ENCODE results near the gene ZNF850. TPM values are rescaled to one million over a fixed set of nuclear protein-coding genes. Genes with fewer than 3 reads are reported as not detected.
"Not testable (repeated sequence)": the region's sequence is repeated elsewhere in the genome, so short reads cannot be mapped to it uniquely, and the experiment has no call there.

The ZNF850 gene
- under 1 TPM; 0.31 to 0.45 (median 0.37) TPM for polyA plus RNA-seq

DNA sequence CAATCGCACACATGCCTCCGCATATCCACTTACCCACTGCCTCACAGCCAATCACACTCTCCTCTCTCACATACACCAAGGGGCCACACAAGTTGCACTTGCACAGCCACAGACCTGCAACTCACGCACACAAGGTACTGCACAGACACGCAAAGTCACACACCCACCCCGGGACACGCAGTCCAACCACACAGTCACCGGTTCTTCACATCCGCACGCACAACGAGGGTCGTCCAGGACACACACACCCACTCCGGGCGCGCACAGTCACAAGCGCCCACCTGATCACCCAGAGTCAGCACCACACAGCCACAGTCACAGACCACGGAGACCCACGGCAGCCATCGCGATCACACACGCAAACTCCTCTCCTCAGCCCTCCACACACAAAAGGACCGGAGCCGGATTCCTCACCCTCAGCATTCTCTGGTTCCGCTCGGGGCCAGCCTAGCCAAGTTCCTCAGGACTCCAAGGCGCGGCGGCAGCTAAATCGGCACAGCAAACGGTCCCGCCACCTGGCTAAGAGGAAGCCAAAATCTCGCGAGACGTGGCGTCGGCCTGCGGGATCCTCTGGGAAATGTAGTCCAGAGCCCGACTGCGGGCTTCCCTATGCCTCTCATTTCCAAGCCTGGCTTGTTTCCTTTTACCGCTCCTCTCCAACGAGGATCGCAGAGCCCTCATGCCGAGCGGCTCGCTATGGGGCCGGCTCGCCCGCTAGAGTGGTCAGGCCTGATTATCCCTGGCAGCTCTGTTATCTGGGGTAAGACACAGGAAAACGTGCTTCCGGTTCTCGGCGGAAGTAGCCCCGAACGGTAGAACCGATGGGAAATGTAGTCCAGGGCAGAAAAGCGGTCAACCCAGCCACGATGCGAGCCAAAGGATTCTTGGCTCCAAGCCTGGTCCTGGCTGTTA, at the start of gene ZNF850:
TSS of gene ZNF850 (minus strand) at position 497 of the 912 bp plus-strand sequence. CDS start 10,201 bp downstream, outside the sequence.
- H3K27ac ChIP-seq (ENCODE audit: low read depth, low read length): no peak within 1 kb of the TSS
- WGBS, 3 donors: 0% methylated on average over 57 of the region's 57 CpGs

GRCh38 chr19:36821758-36822157, 49.2 kb upstream of the ZNF850 start:
- 98 to 99% (median 99%) methylated on average over 5 of the region's 5 CpGs for WGBS, 3 donors
- no peak overlapping the region for H3K27ac ChIP-seq (ENCODE audit: low read depth, low read length)

DNA sequence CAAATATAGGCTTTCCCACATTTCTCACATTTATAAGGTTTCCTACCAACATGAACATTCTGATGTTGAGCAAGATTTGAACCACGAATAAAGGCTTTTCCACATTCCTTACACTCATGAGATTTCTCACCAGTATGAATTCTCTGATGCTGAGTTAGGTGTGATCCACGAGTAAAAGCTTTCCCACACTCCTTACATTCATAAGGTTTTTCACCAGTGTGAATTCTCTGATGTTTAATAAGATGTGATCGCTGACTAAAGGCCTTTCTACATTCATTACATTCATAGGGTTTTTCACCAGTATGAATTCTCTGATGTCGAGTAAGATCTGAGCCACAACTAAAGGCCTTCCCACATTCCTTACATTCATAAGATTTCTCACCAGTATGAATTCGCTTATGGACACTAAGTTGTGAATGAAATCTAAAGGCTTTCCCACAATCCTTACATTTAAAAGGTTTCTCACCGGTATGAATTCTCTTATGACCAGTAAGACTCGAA, 46.6 kb upstream of the ZNF850 start:
- WGBS, 3 donors: 97 to 98% (median 97%) methylated on average over 7 of the region's 7 CpGs
- H3K27ac ChIP-seq (ENCODE audit: low read depth, low read length): no peak overlapping the region

DNA sequence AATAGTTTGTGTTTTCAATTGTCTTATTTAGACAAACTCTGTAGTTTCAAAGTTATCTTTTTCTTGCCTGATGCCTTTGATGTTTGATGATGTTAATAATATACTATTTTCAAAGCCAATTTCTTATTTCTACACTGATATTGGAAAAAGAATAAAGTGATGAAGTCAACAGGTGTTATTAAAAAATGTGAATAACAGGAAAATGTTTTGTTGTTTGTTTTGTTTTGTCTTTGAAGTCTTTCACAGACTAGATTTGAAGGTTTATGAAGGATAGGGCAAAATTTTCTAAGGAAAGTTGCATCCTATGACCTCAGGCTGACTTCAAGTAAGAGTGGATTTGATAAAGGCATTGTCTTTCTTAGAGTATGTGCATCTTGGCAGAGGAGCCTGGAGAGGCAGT, 34.4 kb upstream of the ZNF850 start:
- no peak overlapping the region for H3K27ac ChIP-seq (ENCODE audit: low read depth, low read length)

DNA sequence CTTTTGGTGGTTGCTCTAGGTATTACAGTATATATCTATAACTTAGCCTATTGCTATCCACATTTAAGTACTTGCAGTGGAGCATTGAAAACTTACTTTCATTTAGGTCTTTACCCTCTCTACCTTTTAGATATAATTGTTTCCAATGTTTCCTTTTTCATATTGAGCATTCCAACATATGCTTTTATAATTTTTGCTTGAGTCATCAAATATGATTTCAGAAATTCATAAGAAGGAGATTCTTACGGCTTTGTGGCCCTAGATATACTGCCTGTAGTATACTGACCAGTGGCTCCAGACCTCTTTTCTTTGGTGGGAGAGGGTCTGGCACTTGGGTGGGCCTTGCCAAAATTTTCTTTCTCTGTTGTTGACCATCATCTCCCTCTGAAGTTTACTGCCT, 32.8 kb upstream of the ZNF850 start:
- no peak overlapping the region for H3K27ac ChIP-seq (ENCODE audit: low read depth, low read length)
- WGBS, 3 donors: 91 to 97% (median 96%) methylated on average over 1 of the region's 1 CpG

- H3K27ac ChIP-seq (ENCODE audit: low read depth, low read length): no peak overlapping the region
- 0 to 3% (median 1%) methylated on average over 9 of the region's 9 CpGs for WGBS, 3 donors
Measured at GRCh38 chr19:36797786-36798108, 25.1 kb upstream of the ZNF850 start.

GRCh38 chr19:36796714-36796992, 24.0 kb upstream of the ZNF850 start:
- 11 to 14% (median 13%) methylated on average over 19 of the region's 19 CpGs for WGBS, 3 donors
- no peak overlapping the region for H3K27ac ChIP-seq (ENCODE audit: low read depth, low read length)

DNA sequence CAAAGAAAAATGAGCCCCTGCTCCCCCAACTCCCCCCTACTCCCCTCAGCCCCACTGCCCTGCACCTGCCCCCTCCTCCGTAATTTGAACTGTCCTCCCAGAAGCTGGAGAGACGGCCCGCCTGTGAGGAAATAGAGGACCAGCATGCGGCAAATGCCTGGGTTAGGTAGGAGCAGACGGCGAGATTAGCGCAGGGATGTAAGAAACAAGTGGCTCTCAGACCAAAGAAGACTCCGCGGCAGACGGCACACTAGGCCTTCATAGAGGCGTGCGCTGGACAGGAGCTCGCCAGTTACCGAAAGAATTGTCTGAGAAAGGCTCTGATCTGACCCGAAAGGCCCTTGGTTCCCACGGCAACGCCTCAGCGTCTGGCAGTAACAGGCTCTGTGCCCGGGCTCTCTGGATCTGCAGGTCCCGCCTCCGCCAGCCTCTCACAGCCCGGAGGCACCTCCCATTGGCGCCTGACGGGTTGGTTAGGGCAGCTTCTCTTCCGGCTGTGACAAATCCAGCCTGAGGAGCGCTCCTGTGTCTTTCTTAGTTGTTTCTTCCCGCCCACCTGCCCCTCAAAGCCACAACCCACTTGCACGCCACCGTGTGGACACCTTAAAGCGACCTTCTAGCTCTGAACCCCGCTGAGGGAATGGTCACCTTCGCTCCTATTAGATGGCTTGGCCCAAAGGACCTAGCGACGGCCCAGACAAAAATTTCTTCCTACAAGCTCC, 19.0 kb upstream of the ZNF850 start:
- WGBS, 3 donors: 3 to 9% (median 8%) methylated on average over 28 to 32 of the region's 34 CpGs
- H3K27ac ChIP-seq (ENCODE audit: low read depth, low read length): not testable (repeated sequence)

DNA sequence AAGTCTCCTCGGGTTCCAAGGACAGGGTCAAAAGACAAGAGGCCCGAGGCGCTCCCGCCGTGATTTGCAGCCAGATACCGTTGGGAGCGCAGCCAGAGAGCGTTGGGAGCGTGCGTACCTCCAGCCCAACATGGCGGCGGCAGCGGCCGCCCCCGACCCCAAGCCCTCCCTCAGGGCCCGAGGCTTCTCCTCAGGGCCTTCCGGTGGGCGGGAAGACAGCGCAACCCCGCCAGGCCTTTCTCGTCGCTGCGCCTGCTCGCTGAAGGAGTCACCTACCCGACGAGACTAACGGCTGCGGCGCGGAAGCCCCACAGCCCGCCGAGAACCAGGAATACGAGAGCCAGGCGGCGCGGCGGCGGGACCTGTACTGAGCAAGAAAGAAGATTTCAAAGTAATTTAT, 3.2 kb upstream of the ZNF850 start:
- H3K27ac ChIP-seq (ENCODE audit: low read depth, low read length): no peak overlapping the region
- WGBS, 3 donors: 8 to 44% (median 36%) methylated on average over 34 to 38 of the region's 38 CpGs

DNA sequence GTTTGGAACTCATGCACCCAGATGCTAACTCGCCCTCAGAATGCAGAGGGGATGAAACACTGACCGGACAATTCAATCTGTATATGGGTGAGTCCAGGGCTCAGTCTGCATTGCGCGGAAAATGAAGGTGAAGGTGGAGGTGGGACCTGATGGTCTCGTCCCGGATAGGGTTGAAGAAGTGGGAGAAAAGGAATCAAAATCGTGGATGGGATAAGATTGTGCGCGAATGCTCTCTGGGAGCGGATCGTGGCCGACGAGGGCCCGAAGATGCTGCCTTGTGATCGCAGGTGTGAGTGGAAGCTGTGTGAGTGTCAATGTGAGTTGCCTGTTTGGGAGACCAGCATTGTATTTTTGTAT, 594 bp upstream of the ZNF850 start:
- H3K27ac ChIP-seq (ENCODE audit: low read depth, low read length): no peak overlapping the region
- 2 to 6% (median 4%) methylated on average over 15 of the region's 15 CpGs for WGBS, 3 donors

- no peak overlapping the region for H3K27ac ChIP-seq (ENCODE audit: low read depth, low read length)
- WGBS, 3 donors: 2% methylated on average over 29 of the region's 29 CpGs
Measured at GRCh38 chr19:36771261-36772231, 1.1 kb downstream of the ZNF850 start.

DNA sequence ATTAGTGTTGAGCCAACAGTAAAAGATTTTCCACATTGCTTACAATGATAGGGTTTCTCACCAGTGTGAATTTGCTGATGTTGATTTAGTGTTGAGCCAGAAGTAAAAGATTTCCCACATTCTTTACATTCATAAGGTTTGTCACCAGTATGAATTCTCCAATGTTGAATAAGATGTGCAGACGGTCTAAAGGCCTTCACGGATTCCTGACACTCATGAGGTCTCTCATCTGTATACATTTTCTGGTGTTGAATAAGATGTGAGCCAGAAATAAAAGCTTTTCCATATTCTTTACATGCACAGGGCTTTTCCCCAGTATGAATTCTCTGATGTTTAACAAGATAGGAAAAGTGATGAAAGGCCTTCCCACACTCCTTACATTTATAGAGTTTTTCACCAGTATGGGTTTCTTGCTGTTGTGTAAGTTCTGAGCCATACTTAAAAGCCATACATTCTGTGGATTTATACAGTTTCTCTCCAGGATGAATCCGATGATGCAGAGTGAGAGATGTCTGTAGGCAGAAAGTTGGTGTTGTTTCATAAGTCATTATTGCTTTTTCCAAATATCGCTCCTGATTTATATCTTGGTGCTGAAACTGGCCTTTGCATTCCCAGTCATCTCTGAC, 22.4 kb downstream of the ZNF850 start:
- no peak overlapping the region for H3K27ac ChIP-seq (ENCODE audit: low read depth, low read length)
- WGBS, 3 donors: 96 to 99% (median 98%) methylated on average over 4 of the region's 4 CpGs

- H3K27ac ChIP-seq (ENCODE audit: low read depth, low read length): not testable (repeated sequence)
- WGBS, 3 donors: 97 to 98% (median 98%) methylated on average over 8 of the region's 8 CpGs
Measured at GRCh38 chr19:36749613-36750012, 23.0 kb downstream of the ZNF850 start.

GRCh38 chr19:36748431-36749275, 24.0 kb downstream of the ZNF850 start:
- H3K27ac ChIP-seq (ENCODE audit: low read depth, low read length): no peak overlapping the region
- WGBS, 3 donors: 97 to 99% (median 97%) methylated on average over 10 of the region's 10 CpGs

GRCh38 chr19:36747750-36748149, 24.9 kb downstream of the ZNF850 start:
- H3K27ac ChIP-seq (ENCODE audit: low read depth, low read length): no peak overlapping the region
- WGBS, 3 donors: 98% methylated on average over 10 of the region's 10 CpGs

DNA sequence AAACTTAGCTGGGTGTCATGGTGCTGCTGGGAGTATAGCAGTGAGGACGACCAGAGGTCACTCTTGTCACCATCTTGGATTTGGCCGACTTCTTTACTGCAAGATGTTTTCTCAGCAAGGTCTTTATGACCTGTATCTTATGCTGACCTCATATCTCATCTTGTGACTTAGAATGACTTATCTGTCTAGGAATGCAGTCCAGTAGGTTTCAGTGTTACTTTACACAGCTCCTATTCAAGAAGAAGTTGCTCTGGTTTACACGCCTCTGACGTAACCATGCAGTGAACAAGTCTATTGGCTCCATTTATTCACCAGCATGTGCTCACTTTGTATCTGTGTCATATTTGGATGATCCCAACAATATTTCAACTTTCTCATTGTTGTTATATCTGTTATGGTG, 26.7 kb downstream of the ZNF850 start:
- WGBS, 3 donors: 97 to 100% (median 99%) methylated on average over 4 of the region's 4 CpGs
- H3K27ac ChIP-seq (ENCODE audit: low read depth, low read length): no peak overlapping the region

DNA sequence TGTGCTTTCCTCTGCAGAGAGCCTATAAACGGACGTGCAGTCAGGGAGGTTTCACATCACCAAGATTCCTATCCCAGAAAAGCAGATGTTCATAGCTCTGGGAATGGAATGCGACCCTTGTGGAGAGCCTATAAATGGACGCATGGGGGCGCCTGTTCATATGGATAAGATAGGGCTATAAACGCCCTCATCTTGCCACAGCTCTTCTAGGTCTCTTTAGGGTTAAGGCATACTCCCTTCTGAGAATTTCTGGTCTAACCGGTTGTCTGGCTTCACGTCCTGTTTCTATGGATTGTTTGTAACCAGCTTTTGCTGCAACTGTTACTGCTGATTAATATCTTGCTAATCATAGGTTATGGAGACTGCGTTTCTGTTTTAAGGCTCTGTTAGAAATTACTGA, 36.4 kb downstream of the ZNF850 start:
- not testable (repeated sequence) for H3K27ac ChIP-seq (ENCODE audit: low read depth, low read length)
- WGBS, 3 donors: 46 to 71% (median 69%) methylated on average over 8 to 9 of the region's 9 CpGs

All from adipose tissue (tissue), 3 donors.